SK-N-SH treated with all-trans-retinoic acid at 6 μM for 48 hours (cell line): Measurements from ENCODE around the gene REXO1.

Source experiments
- ATAC-seq: fragments of 200-7000 bp; cut with Tn5 transposase; 3 replicates; pipeline ENCODE4 v1.9.1; 2020; ENCODE audit warnings: mild to moderate bottlenecking, moderate library complexity
- ARNTL ChIP-seq: fragments of 450-650 bp; formaldehyde crosslinking; IDR thresholded peaks from 2 replicates; pipeline ENCODE4 v1.5.0; 2020; ENCODE audit warnings: low read depth, mild to moderate bottlenecking, moderate library complexity, borderline replicate concordance
- BACH2 ChIP-seq: fragments of 250-450 bp; sonication (Bioruptor Pico); IDR thresholded peaks from 2 replicates; pipeline ENCODE4 v1.9.0; 2021; ENCODE audit warnings: mild to moderate bottlenecking, borderline replicate concordance
- CSDC2 ChIP-seq: fragments of 250-450 bp; sonication (Bioruptor Pico); IDR thresholded peaks from 2 replicates; pipeline ENCODE4 v1.5.0; 2020; ENCODE audit warnings: mild to moderate bottlenecking, moderate library complexity
- ESRRG ChIP-seq: fragments of 250-450 bp; sonication (Bioruptor Pico); IDR thresholded peaks from 2 replicates; pipeline ENCODE4 v1.6.1; 2021; ENCODE audit warnings: mild to moderate bottlenecking
- GLIS3 ChIP-seq: fragments of 250-450 bp; sonication (Bioruptor Pico); IDR thresholded peaks from 2 replicates; pipeline ENCODE4 v1.5.0; 2020; ENCODE audit warnings: mild to moderate bottlenecking, moderate library complexity
- ISL1 ChIP-seq: fragments of 250-450 bp; sonication (Bioruptor Pico); IDR thresholded peaks from 2 replicates; pipeline ENCODE4 v2.1.2; 2022; ENCODE audit warnings: mild to moderate bottlenecking, moderate library complexity
- OSR1 ChIP-seq: fragments of 250-450 bp; sonication (Bioruptor Pico); IDR thresholded peaks from 2 replicates; pipeline ENCODE4 v1.8.0; 2022; ENCODE audit warnings: moderate library complexity, mild to moderate bottlenecking, inconsistent platforms
- PPARA ChIP-seq: fragments of 250-450 bp; sonication (Bioruptor Pico); IDR thresholded peaks from 2 replicates; pipeline ENCODE4 v1.5.0; 2020; ENCODE audit warnings: mild to moderate bottlenecking, borderline replicate concordance
- RARB ChIP-seq: fragments of 250-450 bp; sonication (Bioruptor Pico); IDR thresholded peaks from 2 replicates; pipeline ENCODE4 v1.8.0; 2021; ENCODE audit warnings: mild to moderate bottlenecking, moderate library complexity
- SNAI2 ChIP-seq: fragments of 250-450 bp; sonication (Bioruptor Pico); IDR thresholded peaks from 2 replicates; pipeline ENCODE4 v1.5.0; 2020; ENCODE audit warnings: mild to moderate bottlenecking, moderate library complexity
- TCF4 ChIP-seq: fragments of 250-450 bp; sonication (Bioruptor Pico); IDR thresholded peaks from 2 replicates; pipeline ENCODE4 v1.8.0; 2021; ENCODE audit warnings: mild to moderate bottlenecking, moderate library complexity, borderline replicate concordance
- TOX ChIP-seq: fragments of 250-450 bp; sonication (Bioruptor Pico); IDR thresholded peaks from 2 replicates; pipeline ENCODE4 v1.8.0; 2021; ENCODE audit warnings: mild to moderate bottlenecking, moderate library complexity, borderline replicate concordance
- ZC3H10 ChIP-seq: fragments of 250-450 bp; sonication (Bioruptor Pico); IDR thresholded peaks from 2 replicates; pipeline ENCODE4 v1.5.1; 2021; ENCODE audit warnings: mild to moderate bottlenecking, moderate library complexity
- ZFP3 ChIP-seq: fragments of 250-450 bp; sonication (Bioruptor Pico); IDR thresholded peaks from 2 replicates; pipeline ENCODE4 v1.5.0; 2020; ENCODE audit warnings: mild to moderate bottlenecking, moderate library complexity
- ZFP30 ChIP-seq: fragments of 450-650 bp; formaldehyde crosslinking; IDR thresholded peaks from 2 replicates; pipeline ENCODE4 v1.5.0; 2022; ENCODE audit warnings: mild to moderate bottlenecking, moderate library complexity
- ZNF565 ChIP-seq: fragments of 450-650 bp; formaldehyde crosslinking; conservative IDR thresholded peaks from 2 replicates; pipeline ENCODE4 v1.5.0; 2020; ENCODE audit warnings: low read depth, mild to moderate bottlenecking, moderate library complexity
- ZNF8 ChIP-seq: fragments of 450-650 bp; formaldehyde crosslinking; IDR thresholded peaks from 2 replicates; pipeline ENCODE4 v1.5.0; 2020; ENCODE audit warnings: mild to moderate bottlenecking, moderate library complexity
- TF ChIP-seq, protein P1 (sequence below): fragments of 250-450 bp; sonication (Bioruptor Pico); IDR thresholded peaks from 2 replicates; pipeline ENCODE4 v1.8.0; 2020; ENCODE audit warnings: mild to moderate bottlenecking, moderate library complexity, borderline replicate concordance
- TF ChIP-seq, protein P2 (sequence below): fragments of 250-450 bp; sonication (Bioruptor Pico); IDR thresholded peaks from 2 replicates; pipeline ENCODE4 v1.5.0; 2020; ENCODE audit warnings: mild to moderate bottlenecking, moderate library complexity
- TF ChIP-seq, protein P3 (sequence below): fragments of 250-450 bp; sonication (Bioruptor Pico); IDR thresholded peaks from 2 replicates; pipeline ENCODE4 v1.5.1; 2021; ENCODE audit warnings: mild to moderate bottlenecking, moderate library complexity
- TF ChIP-seq, protein P4 (sequence below): fragments of 250-450 bp; sonication (Bioruptor Pico); IDR thresholded peaks from 2 replicates; pipeline ENCODE4 v1.8.0; 2021; ENCODE audit warnings: low read depth, mild to moderate bottlenecking, moderate library complexity, borderline replicate concordance
- TF ChIP-seq, protein P5 (sequence below): fragments of 250-450 bp; sonication (Bioruptor Pico); IDR thresholded peaks from 2 replicates; pipeline ENCODE4 v1.5.1; 2020; ENCODE audit warnings: low read depth, mild to moderate bottlenecking, moderate library complexity

The REXO1 gene

DNA sequence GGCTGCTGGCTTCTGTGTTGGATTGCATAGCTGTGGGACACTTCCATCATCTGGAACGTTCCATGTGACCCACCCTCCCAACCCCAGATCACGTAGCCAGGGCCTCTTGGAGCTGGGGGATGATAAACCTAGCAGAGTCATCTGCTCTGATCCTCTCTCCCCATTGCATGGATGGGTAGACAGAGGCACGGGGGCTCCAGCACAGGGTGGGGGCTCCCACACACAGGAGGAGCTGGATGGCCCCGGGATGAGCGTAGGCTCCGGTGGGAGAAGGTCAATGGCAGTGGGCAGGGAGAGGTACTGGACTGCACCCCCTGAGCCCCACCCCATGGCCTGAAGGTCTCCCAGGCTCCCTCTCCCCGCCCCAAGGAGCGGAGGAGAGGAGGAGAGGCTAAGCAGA, 61.6 kb downstream of the REXO1 start:
- no peak for ATAC-seq
- TF ChIP-seq, protein P1, sequence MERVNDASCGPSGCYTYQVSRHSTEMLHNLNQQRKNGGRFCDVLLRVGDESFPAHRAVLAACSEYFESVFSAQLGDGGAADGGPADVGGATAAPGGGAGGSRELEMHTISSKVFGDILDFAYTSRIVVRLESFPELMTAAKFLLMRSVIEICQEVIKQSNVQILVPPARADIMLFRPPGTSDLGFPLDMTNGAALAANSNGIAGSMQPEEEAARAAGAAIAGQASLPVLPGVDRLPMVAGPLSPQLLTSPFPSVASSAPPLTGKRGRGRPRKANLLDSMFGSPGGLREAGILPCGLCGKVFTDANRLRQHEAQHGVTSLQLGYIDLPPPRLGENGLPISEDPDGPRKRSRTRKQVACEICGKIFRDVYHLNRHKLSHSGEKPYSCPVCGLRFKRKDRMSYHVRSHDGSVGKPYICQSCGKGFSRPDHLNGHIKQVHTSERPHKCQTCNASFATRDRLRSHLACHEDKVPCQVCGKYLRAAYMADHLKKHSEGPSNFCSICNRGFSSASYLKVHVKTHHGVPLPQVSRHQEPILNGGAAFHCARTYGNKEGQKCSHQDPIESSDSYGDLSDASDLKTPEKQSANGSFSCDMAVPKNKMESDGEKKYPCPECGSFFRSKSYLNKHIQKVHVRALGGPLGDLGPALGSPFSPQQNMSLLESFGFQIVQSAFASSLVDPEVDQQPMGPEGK (CRISPR knock-in tag) = no peak
- TF ChIP-seq, protein P2, sequence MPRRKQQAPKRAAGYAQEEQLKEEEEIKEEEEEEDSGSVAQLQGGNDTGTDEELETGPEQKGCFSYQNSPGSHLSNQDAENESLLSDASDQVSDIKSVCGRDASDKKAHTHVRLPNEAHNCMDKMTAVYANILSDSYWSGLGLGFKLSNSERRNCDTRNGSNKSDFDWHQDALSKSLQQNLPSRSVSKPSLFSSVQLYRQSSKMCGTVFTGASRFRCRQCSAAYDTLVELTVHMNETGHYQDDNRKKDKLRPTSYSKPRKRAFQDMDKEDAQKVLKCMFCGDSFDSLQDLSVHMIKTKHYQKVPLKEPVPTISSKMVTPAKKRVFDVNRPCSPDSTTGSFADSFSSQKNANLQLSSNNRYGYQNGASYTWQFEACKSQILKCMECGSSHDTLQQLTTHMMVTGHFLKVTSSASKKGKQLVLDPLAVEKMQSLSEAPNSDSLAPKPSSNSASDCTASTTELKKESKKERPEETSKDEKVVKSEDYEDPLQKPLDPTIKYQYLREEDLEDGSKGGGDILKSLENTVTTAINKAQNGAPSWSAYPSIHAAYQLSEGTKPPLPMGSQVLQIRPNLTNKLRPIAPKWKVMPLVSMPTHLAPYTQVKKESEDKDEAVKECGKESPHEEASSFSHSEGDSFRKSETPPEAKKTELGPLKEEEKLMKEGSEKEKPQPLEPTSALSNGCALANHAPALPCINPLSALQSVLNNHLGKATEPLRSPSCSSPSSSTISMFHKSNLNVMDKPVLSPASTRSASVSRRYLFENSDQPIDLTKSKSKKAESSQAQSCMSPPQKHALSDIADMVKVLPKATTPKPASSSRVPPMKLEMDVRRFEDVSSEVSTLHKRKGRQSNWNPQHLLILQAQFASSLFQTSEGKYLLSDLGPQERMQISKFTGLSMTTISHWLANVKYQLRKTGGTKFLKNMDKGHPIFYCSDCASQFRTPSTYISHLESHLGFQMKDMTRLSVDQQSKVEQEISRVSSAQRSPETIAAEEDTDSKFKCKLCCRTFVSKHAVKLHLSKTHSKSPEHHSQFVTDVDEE = no peak
- no peak for TF ChIP-seq ZNF8
- no peak for TF ChIP-seq ISL1
- TF ChIP-seq ZFP3 = no peak
- no peak for TF ChIP-seq ZC3H10
- TF ChIP-seq BACH2 = no peak
- TF ChIP-seq TCF4 (CRISPR knock-in tag) = no peak
- TF ChIP-seq, protein P3, sequence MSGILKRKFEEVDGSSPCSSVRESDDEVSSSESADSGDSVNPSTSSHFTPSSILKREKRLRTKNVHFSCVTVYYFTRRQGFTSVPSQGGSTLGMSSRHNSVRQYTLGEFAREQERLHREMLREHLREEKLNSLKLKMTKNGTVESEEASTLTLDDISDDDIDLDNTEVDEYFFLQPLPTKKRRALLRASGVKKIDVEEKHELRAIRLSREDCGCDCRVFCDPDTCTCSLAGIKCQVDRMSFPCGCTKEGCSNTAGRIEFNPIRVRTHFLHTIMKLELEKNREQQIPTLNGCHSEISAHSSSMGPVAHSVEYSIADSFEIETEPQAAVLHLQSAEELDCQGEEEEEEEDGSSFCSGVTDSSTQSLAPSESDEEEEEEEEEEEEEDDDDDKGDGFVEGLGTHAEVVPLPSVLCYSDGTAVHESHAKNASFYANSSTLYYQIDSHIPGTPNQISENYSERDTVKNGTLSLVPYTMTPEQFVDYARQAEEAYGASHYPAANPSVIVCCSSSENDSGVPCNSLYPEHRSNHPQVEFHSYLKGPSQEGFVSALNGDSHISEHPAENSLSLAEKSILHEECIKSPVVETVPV (CRISPR knock-in tag) = no peak
- TF ChIP-seq ARNTL (CRISPR knock-in tag) = no peak

DNA sequence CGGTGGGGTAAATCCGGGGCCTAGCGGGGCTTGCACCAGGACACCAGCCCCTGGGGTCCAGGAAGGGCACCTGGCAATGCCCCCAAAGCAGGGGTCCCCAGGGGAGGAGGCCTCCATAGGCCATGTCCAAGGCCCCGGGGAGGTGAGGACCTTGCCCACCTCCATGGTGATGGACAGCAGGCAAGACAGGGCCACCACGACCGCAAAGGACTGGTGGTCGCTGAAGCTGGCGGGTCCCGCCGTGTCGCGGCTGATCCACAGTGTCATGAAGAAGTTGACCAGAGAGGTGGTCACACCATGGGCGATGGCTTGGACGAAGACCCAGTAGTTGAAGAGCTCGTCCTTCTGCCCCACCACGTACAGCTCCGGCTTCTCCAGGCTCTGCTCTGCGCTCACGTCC, 63.0 kb downstream of the REXO1 start:
- TF ChIP-seq TOX (CRISPR knock-in tag) = no peak
- TF ChIP-seq TCF4 (CRISPR knock-in tag) = no peak
- no peak for TF ChIP-seq RARB (CRISPR knock-in tag)
- TF ChIP-seq PPARA (CRISPR knock-in tag) = no peak
- no peak for TF ChIP-seq GLIS3 (CRISPR knock-in tag)
- no peak for TF ChIP-seq ZC3H10
- TF ChIP-seq ISL1 = no peak
- TF ChIP-seq ARNTL (CRISPR knock-in tag) = no peak
- TF ChIP-seq BACH2 = no peak
- TF ChIP-seq ZFP30 (CRISPR knock-in tag) = no peak
- no peak for TF ChIP-seq CSDC2 (CRISPR knock-in tag)
- no peak for TF ChIP-seq ZNF8
- TF ChIP-seq, protein P4, sequence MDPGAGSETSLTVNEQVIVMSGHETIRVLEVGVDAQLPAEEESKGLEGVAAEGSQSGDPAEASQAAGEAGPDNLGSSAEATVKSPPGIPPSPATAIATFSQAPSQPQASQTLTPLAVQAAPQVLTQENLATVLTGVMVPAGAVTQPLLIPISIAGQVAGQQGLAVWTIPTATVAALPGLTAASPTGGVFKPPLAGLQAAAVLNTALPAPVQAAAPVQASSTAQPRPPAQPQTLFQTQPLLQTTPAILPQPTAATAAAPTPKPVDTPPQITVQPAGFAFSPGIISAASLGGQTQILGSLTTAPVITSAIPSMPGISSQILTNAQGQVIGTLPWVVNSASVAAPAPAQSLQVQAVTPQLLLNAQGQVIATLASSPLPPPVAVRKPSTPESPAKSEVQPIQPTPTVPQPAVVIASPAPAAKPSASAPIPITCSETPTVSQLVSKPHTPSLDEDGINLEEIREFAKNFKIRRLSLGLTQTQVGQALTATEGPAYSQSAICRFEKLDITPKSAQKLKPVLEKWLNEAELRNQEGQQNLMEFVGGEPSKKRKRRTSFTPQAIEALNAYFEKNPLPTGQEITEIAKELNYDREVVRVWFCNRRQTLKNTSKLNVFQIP (CRISPR knock-in tag) = no peak
- TF ChIP-seq ZNF565 (CRISPR knock-in tag) = no peak
- TF ChIP-seq, protein P5, sequence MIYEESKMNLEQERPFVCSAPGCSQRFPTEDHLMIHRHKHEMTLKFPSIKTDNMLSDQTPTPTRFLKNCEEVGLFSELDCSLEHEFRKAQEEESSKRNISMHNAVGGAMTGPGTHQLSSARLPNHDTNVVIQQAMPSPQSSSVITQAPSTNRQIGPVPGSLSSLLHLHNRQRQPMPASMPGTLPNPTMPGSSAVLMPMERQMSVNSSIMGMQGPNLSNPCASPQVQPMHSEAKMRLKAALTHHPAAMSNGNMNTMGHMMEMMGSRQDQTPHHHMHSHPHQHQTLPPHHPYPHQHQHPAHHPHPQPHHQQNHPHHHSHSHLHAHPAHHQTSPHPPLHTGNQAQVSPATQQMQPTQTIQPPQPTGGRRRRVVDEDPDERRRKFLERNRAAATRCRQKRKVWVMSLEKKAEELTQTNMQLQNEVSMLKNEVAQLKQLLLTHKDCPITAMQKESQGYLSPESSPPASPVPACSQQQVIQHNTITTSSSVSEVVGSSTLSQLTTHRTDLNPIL = no peak
- ATAC-seq = no peak

DNA sequence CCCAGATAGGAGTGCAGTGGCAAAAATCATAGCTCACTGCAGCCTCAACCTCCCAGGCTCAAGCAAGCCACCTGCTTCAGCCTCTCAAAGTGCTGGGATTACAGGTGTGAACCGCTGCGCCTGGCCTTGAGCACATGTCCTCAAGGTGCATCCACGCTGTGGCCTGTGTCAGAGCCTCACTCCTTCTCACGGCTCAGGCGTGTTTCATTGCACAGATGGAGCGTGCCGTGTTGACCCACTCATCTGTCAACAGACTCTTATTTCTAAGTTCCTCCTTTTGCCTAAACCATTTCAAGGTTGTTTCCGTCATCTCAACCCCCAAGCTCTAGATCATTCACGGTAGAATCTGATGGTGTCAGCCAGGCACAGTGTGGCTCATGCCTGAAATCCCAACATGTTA, 64.4 kb downstream of the REXO1 start:
- ATAC-seq = no peak
- TF ChIP-seq, protein P2 = no peak
- TF ChIP-seq PPARA (CRISPR knock-in tag) (no peak), ZFP3 (no peak), TOX (CRISPR knock-in tag) (no peak), OSR1 (no peak), ZNF8 (no peak), BACH2 (no peak), SNAI2 (no peak), ZC3H10 (no peak), CSDC2 (CRISPR knock-in tag) (no peak), RARB (CRISPR knock-in tag) (no peak), ESRRG (CRISPR knock-in tag) (no peak)
- TF ChIP-seq, protein P4 (CRISPR knock-in tag) = no peak
- TF ChIP-seq, protein P5 = no peak
